GM12873 (cell line): ENCODE results near the gene DTHD1.

Experiments used
- CTCF ChIP-seq: IDR thresholded peaks from 2 replicates; pipeline ENCODE4 v1.5.1; 2012; ENCODE audit warnings: low read depth, mild to moderate bottlenecking, moderate library complexity, low read length, control low read depth; ENCODE audit not compliant: insufficient read depth; ENCODE audit errors: missing control alignments

The DTHD1 gene

GRCh38 chr4:36349938-36350549 is 68.6 kb downstream of the DTHD1 start:
- TF ChIP-seq CTCF = no peak

- TF ChIP-seq CTCF = peak; percentile 67
These were observed 69.8 kb downstream of the DTHD1 start for GRCh38 chr4:36351082-36351666.

- no peak for TF ChIP-seq CTCF
These were observed 72.6 kb downstream of the DTHD1 start for GRCh38 chr4:36353998-36354397.

- no peak for TF ChIP-seq CTCF
These were observed 76.8 kb downstream of the DTHD1 start for GRCh38 chr4:36358173-36358572.

GRCh38 chr4:36360755-36361154 is 79.3 kb downstream of the DTHD1 start:
- no peak for TF ChIP-seq CTCF

GRCh38 chr4:36363024-36363423 is 81.6 kb downstream of the DTHD1 start:
- no peak for TF ChIP-seq CTCF

- no peak for TF ChIP-seq CTCF
These were observed 93.6 kb downstream of the DTHD1 start for GRCh38 chr4:36374836-36375511.
